Measurements from ENCODE around the gene SEMA4A.
"Not testable (repeated sequence)": the region's sequence is repeated elsewhere in the genome, so short reads cannot be mapped to it uniquely, and the experiment has no call there.

The SEMA4A gene

DNA sequence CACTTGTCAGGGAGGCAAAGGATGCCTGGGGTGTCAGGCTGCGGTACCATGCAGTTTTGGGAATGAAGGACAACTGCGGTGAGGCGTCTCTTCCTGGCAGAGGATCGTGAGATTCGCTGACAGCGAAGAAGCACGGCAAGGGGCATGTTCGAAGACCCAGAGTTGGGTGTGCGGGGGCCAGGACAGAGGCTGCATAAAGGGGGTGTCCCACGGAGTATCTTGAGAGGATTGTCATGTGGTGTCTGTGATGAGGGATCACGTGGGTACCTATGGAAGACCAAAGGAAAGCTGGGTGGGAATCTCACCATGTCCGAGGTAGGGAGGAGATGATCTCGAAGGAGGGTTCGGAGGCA is 40.9 kb downstream of the SEMA4A start:
- DNase-seq (ENCODE audit: low spot score), result no peak

DNA sequence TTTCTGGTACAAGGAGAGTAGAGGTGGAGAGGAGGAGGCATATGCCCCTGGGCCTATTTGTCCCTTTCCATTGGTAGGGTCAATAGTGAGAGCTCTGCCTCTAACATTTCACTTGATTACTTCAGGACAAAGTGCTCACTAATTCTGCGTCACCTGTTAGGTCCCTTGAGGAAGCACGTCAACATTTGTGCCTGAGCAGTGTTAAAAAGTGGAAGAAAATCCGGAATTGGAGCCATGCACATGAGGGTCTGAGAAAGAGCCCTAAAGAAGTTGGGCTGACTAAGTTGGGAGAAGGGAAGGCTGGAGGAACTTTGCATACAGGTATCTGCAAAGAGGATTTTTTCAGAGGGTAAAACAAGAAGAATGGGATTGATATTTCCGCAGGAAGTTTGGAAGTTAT is 42.5 kb downstream of the SEMA4A start:
- DNase-seq (ENCODE audit: low spot score), result no peak

DNA sequence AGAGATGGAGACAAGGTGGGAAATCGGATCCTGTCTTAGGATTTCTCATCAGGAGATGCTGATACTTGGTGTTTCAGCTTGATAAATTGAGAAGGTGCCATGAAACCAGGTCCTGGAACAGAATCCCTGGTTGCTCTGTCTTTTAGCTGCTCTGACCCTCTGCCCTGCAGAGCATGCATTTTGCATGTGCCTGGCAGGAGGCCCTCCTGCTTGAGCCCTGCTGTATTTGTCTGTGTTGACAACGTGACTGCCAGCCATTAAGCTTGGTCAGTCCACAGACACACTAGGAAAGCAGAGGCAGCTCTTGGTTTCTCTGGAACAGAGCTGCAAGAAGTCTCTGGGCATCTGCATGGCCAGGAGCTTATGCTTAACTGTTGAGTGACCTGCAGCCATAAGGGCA is 43.1 kb downstream of the SEMA4A start:
- DNase-seq (ENCODE audit: low spot score), result no peak

DNA sequence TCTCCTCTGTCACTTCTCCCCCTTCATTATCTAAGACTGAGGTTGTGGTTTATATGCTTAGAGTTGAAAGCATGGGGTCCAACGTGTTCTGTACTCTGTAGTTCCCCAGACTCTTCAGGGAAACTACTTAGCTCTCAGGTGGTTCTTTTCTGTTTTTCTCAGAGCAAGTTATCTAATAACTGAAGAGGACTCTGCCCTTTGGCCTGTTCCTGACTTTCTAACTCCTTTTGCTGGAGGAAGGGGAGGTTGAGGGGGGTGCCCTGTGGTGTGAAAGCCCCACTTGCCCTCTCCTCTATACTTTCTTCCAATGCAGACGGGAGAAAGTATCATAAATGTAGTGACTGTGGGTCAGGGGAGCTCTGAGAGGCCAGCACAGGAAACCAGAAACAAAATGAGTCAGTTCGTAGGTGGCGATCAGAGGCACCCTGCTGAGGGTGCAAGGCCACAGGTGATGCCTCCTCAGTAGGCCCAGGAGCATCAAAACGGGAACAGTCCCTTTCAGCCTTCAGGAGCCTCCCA is 45.5 kb downstream of the SEMA4A start:
- DNase-seq (ENCODE audit: low spot score), result no peak

DNA sequence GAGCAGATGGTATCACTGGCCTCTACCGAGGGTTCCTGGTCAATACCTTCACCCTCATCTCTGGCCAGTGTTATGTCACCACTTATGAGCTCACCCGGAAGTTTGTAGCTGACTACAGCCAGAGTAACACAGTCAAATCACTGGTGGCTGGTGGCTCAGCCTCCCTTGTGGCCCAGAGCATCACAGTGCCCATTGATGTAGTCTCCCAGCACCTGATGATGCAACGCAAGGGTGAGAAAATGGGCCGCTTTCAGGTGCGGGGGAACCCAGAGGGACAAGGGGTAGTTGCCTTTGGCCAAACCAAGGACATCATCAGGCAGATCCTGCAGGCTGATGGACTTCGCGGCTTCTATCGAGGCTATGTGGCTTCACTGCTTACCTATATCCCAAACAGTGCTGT is 46.7 kb downstream of the SEMA4A start:
- DNase-seq (ENCODE audit: low spot score), result no peak

DNA sequence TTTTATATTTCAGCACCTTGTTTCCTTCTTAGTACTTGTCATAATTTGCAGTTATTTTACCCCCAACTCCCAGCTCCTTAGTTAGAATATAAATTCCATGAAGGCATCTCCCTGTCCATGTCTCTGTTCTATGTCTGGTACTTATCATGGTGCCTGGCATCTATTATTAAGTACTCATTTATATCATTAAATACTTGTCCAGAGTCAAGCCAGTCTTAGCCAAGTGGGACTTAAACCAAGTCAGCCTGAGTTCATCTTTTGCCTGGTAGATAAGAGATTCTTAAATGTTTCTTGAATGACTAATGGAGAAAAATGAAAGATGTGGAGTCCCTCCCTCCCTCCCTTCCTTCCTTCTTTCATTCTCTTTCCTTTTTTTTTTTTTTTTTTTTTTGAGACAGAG is 49.9 kb downstream of the SEMA4A start:
- DNase-seq (ENCODE audit: low spot score), result no peak

DNA sequence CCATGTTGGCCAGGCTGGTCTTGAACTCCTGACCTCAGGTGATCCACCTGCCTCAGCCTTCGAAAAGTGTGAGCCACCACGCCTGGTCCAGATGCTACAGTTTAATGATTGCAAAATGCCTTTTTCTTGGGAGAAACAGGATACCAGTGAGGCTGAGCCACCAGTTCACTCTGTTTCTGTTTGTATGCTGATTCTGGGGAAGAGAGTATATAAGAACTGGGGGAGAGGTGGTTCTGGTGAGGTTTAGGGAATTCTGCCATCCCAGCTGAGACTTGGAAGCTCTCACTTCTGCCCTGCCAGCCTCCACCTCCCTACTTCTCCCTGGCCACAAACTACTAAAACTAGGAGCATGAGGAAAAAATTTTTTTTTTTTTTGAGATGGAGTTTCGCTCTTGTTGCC is 51.3 kb downstream of the SEMA4A start:
- DNase-seq (ENCODE audit: low spot score), result no peak

DNA sequence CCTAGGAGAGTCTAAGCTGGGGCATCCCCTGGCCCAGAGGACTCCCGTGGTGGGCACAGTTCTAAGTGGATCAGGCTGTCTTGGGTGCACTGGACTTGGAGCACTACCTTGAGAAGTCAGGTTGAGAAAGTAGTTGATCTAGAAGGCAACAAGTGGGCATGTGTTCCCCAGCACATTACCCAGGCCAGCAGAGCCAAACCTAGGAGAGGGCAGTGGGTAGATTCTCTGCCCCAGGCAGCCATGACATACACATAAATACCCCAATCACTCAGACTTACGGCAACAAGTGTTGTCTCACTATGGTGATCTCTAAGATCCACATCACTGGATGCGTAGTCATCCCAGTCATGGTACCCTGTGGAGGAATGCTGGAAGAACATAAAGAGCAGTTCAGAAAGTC is 57.9 kb downstream of the SEMA4A start:
- no peak for DNase-seq (ENCODE audit: low spot score)

DNA sequence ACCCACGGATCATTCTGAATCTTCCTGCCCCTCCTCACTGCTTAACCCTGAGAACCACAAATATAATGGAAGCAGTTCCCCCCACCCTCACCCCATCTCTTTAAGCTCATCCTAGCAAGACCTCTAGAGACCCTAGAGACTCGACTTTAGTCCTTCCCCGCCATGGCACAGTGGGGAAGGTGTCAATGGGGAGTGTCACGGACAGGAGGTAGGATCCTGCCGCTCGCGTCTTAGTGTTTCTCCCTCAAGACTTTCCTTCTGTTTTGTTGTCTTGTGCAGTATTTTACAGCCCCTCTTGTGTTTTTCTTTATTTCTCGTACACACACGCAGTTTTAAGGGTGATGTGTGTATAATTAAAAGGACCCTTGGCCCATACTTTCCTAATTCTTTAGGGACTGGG is 58.7 kb downstream of the SEMA4A start:
- no peak for DNase-seq (ENCODE audit: low spot score)

DNA sequence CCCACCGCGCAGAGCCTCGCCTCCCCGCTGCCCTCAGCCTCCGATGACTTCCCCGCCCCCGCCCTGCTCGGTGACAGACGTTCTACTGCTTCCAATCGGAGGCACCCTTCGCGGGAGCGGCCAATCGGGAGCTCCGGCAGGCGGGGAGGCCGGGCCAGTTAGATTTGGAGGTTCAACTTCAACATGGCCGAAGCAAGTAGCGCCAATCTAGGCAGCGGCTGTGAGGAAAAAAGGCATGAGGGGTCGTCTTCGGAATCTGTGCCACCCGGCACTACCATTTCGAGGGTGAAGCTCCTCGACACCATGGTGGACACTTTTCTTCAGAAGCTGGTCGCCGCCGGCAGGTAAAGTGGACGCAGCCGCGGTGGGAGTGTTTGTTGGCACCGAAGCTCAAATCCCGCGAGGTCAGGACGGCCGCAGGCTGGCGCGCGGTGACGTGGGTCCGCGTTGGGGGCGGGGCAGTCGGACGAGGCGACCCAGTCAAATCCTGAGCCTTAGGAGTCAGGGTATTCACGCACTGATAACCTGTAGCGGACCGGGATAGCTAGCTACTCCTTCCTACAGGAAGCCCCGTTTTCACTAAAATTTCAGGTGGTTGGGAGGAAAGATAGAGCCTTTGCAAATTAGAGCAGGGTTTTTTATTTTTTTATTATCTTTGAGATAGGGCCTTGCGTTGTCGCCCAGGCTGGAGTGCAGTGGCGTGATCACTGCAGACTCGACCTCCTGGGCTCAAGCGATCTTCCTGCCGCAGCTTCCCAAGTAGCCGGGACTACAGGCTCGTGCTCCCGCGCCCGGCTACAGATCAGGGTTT is 59.7 kb downstream of the SEMA4A start, which contains the start of gene PMF1:
PMF1 (plus strand) TSS at position 175 of the 811 bp plus-strand sequence; CDS start at position 184, 9 bp downstream.
- peak; percentile 100 for DNase-seq (ENCODE audit: low spot score)

DNA sequence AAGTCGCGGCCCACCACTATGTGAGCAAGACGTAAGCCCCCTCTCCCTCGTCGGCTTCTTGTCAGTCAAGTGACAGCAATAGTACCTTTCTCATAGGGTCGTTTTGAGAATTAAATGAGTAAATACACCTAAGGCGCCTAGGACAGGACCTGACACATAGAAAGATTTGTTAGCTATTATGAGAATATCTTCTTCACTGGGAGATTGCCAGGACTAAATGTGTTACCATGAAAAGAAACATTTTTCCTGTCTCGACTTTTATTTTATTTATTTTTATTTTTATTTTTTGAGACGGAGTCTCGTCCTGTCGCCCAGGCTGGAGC is 60.2 kb downstream of the SEMA4A start:
- no peak for DNase-seq (ENCODE audit: low spot score)

DNA sequence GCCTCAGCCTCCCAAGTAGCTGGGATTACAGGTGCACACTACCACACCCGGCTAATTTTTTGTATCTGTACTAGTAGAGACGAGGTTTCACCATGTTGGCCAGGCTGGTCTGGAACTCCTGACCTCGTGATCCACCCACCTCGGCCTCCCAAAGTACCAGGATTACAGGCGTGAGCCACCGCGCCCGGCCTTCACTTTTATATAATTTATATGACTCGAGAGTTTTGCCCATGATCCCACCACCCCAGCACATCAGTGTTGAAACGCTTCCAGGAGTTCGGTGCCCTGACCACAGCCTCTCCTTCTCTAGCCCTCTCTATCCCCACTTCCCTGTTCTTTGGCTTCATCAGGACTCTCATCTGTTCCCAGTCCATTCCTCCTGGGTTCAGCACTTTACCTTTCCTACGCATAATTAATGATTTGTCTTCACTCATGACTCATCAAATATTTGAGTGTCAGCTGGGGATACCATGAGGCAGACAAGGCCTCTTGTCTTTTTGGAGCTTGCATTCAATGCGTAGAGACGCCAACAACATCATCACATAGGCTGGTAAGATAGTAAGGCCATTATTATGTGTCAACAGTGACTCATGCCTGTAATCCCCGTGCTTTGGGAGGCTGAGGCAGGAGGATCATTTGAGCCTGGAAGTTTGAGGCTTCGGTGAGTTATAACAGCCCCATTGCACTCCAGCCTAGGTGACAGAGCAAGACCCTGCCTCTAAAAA is 60.8 kb downstream of the SEMA4A start:
- DNase-seq (ENCODE audit: low spot score), result no peak

DNA sequence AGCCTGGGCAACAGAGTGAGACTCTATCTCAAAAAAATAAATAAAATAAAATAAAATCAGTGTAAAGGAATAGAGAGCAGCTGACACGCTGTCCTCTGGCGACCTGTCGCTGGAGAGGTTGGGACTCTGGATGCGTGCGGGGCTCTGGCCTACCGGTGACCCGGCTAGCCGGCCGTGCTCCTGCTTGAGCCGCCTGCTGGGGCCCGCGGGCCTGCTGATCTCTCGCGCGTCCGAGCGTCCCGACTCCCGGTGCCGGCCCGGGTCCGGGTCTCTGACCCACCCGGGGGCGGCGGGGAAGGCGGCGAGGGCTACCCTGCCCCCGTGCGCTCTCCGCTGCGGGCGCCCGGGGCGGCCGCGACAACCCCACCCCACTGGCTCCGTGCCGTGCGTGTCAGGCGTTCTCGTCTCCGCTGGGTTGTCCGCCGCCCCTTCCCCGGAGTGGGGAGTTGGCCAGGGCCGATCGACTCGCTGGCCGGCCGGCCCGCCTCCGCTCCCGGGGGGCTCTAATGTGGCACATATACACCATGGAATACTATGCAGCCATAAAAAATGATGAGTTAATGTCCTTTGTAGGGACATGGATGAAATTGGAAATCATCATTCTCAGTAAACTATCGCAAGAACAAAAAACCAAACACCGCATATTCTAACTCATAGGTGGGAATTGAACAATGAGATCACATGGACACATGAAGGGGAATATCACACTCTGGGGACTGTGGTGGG is 63.1 kb downstream of the SEMA4A start:
- DNase-seq (ENCODE audit: low spot score), result not testable (repeated sequence)

DNA sequence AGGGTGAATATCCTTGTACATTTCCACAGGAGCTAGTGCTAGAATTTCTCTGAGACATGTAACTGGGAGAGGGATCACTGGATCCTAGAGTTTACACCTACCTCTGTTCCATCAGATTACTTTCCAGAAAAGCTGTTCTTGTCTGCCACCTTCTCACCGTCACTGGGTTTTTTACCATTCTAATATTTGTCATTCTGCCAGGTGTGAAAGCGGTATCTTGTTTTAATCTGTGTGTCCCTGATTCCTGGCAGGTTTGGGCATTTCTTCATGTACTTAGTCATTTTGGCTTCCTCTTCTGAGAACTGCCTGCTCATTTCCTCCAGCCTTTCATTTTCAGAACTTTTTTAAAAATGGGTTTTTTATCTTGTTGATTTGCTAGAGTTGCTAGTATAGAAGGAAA is 64.5 kb downstream of the SEMA4A start:
- DNase-seq (ENCODE audit: low spot score), result no peak

DNA sequence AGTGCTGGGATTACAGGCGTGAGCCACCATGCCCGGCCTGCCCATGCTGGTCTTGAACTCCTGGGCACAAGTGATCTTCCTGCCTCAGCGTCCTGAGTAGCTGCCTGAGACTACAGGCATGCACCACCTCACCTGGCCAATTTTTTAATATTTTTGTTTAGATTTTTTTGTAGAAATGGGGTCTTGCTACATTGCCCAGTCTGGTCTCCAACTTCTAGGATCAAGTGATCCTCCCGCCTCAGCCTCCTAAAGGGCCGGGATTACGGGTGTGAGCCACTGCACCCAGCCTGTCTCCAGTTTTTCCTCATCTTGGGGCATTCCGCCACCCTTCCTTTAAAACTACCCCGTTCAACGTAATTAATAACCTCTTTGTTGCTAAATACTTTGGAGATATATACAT is 66.8 kb downstream of the SEMA4A start:
- DNase-seq (ENCODE audit: low spot score), result no peak

DNA sequence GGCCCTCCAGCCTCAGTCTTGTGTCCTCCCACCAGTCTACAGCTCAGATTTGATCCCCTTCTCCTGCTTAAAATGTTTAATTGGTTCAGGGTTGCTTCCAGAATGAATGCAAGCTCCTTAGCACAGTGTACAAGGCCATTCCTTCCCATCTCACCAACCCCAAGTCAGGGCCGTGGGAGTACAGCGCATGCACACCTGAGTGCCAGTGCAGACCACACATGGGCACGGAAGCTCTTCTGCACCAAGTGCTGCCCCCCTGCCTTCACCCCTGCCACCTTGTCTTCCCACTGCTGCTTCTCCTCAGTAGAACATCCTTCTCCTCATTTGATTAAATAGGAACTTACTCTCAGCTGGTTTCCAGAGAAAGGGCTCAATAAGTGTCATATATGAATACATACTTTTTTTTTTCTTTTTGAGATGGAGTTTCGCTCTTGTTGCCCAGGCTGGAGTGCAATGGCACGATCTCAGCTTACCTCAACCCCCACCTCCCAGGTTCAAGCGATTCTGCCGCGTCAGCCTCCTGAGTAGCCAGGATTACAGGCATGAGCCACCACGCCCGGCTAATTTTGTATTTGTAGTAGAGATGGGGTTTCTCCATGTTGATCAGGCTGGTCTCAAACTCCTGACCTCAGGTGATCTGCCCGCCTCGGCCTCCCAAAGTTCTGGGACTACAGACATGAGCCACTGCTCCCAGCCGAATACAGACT is 68.8 kb downstream of the SEMA4A start:
- no peak for DNase-seq (ENCODE audit: low spot score)

DNA sequence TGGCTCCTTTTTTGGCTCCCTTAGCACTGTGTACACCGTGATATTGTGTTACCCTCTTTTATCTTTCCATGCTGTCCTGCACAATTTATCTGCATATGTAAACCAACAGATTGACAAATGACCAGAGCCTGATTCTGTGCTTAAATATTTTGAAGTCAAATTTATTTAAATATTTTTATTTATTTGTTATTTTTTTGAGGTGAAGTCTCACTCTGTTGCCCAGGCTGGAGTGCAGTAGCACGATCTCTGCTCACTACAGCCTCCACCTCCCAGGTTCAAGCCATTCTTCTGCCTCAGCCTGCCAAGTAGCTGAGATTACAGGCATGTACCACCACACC is 72.3 kb downstream of the SEMA4A start:
- no peak for DNase-seq (ENCODE audit: low spot score)

DNA sequence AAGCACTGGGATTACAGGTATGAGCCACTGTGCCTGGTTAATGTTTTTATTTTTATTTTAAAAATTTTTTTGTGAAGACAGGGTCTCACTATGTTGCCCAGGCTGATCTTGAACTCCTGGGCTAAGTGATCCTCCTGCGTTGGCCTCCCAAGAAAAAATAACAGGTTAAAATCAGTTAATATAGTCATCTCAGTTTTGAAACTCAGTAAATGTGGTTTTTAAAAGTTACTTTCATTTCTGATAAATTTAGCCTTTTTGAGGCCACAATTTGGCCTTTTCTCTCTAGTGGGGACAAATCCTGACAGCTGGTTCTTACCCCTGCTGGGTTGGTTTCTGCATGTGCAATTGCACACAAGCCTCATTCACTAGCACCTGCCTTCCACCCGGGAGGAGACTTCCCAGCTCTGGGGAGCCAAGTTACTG is 72.7 kb downstream of the SEMA4A start:
- DNase-seq (ENCODE audit: low spot score), result no peak

DNA sequence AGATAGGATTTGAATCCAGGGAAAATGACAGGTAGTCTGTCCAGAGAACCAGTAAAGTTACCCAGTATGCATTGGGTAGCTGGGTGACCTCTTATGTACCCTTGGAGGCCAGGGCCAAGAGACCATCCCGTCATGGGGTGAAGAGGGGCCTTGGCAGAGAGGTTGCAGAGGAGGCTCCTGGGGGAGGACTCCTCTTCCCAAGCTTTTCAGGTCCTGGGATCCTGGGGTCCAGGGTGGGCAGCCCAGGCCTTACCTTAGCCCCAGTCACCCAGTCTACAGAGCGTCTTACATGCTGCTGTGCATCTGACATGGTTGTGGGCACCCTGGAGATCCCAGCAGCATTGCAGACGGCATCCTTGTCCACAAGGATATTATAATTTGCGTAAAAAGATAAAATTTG is 73.4 kb downstream of the SEMA4A start:
- no peak for DNase-seq (ENCODE audit: low spot score)

All from germinal center (tissue), 1 donor.